Measurements from ENCODE around the gene BCAS2.
"Not testable (repeated sequence)": the region's sequence is repeated elsewhere in the genome, so short reads cannot be mapped to it uniquely, and the experiment has no call there.

The BCAS2 gene

DNA sequence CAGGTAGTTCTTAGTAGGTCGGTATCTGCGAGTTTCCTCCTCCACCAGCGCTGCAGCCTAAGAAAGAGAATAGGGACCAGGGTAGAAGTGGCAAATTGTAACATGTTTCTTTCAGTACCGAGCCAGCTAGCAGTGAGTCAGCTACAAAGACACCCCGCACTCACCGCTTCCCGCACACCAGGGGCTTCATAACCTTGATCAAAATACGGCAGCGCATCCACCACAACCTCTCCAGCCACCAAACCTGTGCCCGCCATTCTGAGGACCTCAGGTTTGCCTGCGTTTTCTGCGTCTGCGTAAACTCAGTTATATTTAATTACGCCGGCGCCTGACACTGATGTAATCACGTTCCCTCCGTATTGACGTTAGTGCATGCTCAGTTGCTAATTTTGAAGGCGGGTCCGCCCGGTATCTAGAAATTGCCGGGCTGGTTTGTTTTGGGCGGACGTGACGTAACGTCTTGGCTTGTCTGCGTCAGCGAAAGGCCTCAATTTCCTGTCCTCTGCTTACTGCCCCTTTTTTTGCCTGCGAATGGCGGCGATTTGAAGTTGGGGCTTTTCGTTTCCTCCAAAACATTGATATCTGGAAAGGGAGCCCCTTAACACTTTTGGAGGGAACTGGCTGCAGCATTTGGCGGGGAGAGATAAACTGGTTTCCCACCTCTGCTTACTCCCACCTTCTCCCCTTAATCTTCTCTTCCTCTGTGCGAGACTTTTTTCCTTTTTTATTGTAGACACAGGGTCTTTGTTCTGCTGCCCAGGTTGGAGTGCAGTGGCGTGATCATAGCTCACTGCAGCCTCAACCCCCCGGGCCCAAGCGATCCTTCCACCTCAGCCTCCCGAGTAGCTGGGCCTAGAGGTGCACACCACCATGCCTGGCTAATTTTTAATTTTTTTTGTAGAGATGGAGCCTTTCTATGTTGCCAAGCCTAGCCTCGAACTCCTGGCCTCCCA, at the start of gene BCAS2:
BCAS2 (minus strand) TSS at position 281 of the 953 bp plus-strand sequence; CDS start at position 257, 24 bp downstream.
- DNase-seq = peak; percentile 91

DNA sequence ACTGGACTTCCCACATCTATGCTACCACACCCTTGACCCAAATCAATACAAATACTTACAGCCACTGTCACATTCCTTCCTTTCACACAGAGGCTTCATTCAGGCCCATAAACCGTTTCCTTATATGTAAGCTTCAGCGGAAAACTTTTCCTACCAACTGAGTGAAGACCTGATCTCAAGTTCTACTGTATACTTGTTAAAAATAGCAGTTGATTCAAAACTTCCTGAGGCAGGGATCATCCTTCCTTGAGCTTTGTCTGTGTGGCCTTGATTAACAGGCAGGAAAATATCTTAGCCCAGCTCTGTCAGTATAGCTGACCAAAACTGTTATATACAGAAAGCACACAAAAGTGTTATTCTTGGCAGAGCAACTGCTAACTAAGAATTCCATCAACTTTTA, 45.7 kb upstream of the BCAS2 start:
- DNase-seq = no peak

DNA sequence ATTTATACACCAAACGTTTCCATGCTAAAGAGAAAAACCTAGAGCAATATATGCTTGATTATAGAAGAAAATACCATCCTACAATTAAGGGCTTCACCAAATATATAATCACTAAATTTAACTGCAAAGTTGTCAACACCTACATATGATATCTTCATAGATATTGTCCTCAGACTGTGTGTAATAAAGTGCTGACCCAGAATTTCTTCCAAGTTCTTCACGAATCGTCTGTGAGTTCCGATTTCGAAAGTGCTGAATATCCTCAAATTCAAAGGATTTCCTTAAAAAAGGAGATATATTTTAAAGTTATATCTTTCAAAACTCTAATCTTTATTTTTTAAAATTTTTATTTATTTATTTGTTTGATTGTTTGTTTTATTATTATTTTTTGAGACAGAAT, 41.9 kb upstream of the BCAS2 start:
- no peak for DNase-seq

DNA sequence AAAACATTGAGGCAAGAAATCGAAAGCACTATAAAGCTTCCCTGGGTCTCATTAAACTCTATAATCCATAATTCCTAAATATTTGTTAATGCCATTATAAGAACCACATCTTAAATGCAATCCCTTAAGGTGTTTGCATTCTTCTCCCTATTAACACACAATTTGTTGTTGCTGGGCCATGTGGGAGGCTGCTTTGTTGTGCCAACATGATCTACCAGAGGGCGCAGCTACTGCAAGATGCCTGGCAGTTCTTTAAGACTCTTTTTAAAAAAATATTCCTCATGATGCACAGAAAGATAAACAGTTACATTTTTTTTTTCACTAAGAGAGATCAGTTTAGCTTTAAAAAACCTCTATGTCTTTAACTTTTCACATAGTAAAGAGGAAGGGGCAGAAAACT, 39.0 kb upstream of the BCAS2 start:
- no peak for DNase-seq

DNA sequence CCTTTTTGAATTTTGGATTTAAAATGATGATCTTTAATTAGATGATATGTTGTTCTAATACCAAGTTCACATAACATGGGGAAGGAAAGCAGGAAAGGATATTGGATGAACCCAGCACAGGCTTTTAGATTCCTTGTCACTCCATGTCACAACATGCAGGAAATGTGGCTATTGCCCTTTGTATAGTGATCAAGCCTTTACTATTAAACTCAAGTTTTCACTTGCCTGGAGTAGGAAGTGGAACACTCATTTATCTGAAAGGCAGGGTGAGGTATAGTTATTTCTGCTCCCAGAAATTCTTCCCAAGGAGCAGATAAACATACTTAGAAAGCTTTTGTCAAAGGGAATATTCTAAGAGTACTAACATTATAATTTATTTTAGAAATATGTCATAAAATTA, 37.2 kb upstream of the BCAS2 start:
- no peak for DNase-seq

DNA sequence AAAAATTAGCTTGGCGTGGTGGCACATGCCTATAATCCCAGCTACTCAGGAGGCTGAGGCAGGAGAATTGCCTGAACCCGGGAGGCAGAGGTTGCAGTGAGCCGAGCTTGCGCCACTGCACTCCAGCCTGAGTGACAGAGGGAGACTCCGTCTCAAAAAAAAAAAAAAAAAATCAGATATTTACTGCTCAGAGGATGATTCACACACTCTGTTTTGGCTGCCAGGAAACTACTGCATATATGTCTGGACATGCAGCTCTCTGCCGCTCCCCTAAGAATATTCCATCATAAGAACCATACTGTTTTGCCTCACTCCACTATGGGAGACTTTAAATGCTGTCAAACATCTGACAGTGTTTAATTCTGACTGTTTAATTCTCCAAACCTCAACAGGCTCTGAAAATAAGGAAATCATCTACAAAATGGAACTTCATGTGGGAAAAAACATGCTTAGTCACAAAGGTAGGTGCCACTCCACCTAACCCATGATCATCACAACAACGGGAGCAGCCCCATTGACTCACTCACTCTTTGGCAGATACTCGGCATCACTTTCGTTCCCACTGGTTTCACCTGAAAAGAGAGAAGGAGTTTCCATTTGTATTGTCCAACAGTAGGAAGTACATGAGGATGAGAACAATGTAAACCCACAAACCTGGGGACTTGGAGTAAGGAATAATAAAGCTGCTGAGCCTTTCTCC, 29.3 kb upstream of the BCAS2 start:
- DNase-seq = no peak

DNA sequence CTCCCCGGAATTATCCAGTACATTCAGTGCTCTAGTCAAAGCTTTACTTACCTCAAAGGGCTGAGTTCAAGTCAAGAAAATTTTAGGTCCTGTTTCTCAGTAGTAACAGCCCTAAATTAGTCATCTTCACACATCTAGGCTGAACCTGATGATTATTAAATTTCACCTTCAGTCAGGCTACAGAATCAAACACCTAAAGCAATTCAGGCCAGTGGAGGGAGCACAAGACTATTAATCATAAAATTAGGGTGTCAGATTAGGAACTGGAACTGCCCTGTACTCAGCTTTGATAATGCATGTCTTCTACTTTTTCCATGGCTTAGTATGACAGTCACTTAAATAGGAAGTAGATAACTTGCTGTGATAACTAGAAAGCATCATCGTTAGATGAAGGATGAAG, 28.4 kb upstream of the BCAS2 start:
- no peak for DNase-seq

DNA sequence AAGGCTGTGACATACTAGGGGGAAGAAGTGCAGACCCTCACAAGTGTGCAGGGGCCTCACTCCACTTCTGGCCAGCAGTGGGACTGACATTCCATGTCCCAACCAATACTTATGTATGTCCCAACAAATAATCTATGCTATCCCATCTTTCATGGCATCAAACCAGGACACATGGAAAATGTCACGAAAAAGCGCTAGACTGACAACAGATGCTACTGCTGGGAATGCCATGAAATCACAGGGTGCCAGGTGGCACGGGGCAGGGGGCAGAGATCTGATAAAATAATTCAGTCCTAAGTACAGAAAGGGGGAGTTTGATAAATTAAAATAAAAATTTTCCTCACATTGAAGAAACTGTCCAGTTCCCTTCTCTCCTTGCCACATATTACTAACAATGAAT, 27.6 kb upstream of the BCAS2 start:
- no peak for DNase-seq

DNA sequence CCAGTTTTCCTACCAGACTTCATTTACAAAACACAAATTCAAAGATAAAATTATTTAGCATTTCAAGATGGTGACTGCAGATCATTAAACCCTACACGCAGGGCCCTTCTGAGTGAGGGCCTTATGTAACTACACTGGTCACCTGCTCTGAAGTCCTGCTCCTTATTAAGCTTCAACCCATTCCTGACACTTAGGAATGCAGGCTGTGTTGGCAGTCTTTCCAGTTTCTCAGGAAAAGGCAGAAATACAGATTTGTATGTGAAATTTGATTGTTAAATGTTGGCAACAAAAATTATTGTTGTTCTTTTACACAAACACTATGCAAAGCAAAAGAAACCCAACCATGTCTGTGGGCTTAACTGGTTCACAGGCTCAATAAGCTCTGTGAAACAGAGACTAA, 25.8 kb upstream of the BCAS2 start:
- DNase-seq = no peak

DNA sequence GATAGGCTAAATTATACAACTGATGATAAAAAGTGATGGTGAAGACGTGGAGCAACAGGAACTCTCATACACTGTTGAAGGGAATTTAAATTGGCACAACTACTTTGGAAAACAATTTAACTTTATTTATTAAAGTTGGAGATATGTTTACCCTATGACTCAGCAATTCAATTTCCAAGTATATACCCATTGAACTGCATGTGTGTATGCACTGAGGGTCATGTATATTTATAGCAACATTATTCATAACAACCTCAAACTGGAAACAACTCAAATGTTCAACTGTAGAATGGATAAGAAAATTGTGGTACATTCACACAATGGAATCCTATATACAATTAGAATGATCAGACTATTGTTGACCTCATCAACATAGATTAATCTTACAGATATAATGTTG, 16.5 kb upstream of the BCAS2 start:
- no peak for DNase-seq

DNA sequence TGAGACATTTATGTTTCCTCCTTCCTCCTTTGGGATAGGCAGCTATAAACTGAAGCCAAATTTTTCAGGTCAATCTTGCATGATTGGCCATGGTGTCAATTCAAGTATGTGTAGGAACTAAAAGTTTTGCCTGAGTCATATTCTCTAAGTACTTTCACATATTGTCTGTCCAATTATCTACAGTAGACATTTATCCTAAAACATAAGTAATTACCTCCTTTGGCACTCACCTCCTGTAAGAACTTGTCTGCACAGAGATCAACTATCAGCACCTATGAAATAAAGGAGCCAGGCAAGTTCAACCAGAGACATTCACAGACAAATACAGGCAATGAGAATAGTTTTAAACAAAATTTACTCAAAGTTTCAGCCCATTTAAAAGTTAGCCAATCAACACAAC, 14.2 kb upstream of the BCAS2 start:
- DNase-seq = no peak

DNA sequence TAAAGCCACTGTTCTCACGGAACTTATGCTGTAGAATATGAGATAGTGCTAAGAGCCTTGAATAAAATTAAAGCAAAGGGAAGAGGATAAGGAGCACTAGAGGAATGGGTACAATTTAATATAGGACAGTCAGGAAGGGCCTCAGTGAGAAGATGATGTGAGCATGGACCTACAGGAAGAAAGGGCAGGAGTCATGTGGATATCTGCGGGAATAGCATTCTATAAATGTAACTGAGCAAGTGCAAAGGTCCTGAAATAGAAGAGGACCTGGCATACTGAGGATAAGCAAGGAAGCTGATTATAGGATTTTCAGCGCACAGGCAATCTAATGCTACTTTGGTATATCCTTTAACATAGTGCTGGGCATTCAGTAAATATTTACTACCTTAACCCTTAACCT, 12.6 kb upstream of the BCAS2 start:
- no peak for DNase-seq

DNA sequence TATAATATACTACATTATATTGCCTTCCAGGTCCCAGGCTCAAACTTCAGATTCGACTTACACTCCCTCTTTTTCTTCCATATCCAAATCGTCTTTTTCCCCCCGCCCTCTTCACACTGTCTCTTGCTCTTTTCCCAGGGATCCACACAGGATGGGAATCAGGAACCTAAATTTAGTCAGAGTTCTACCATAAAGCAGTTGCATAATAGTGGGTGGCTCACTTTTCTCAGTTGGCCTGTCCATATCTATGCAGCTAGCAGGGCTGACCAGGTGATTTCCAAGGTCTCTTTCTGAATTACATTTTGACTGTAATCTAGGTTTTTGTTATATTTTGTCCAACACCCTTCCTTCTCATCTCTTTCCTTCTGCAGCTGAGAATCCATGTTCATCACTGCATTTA, 7.7 kb upstream of the BCAS2 start:
- DNase-seq = no peak

DNA sequence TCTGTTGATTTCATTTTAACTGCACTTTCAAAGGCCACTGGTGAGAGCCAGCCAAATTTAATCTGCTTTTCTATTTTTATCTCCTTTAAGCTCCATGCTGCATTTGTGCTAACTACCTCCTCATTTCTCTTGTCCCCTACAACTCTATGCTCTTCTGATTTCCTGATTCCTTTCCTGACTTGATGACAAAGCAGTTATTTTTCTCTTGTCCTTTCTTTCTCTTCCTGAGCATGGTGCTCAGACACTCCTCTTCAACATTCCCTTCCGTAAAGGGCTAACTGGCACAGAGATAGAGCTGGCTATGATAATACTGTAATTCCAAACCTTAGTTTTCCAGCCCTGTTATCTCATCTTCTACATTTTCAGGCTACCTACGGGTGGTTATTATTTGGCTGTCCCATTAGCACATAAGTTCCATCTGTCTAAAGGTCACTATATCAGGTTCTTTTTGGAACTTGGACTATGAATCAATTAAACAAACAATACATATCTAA, 6.8 kb upstream of the BCAS2 start:
- DNase-seq = no peak

DNA sequence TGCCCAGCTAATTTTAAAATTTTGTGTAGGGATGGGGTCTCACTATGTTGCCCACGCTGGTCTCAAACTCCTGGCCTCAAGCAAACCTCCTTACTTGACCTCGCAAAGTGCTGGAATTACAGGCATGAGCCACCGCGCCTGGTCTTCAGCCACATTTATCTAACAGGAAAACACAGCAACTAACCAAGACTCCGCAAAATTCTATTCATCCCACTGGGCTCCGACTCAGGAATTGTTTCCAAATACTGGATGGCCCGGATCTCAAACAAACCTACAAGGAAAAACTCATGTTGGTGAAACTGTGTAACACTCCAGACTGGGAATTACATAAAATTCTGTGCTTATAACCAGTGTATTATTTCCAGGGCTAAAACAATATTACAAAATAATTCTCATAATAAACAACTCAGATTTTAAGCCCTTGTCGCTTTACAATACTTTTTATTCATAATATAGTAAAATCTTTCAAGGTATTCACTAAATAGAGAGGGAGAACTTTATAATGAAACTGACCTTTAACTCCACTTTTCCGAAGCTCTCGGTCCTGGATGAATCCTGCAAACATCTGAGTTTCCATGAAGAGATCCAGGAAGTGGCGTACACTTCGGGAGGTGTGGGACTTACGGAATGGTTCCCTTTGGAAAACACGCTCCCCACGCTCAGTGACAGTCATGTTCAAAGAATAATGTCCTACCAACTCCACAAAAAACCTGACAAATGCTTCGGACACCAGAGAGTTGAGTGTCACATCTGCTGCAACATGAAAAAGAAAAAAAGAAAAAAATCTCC, 6.0 kb upstream of the BCAS2 start:
- no peak for DNase-seq

DNA sequence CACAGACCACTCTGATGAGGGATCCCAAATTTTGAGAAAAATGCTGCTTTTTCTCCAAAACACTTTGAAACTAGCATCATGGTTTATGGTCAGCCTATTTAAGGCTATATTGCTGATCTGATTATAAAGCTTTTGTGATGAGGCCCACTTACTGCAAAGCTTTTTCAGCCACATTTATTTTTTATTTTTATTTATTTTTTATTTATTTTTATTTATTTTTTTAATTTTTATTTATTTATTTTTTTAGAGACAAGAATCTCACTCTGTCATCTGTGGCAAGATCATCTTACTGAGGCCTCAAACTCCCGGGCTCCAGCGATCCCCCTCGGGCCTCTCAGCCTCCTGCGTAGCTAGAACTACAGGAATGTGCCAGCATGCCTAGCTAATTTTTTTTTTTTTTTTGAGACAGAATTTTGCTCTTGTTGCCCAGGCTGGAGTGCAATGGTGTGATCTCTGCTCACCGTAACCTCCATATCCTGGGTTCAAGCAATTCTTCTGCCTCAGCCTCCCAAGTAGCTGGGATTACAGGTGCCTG, 5.2 kb upstream of the BCAS2 start:
- DNase-seq = no peak

DNA sequence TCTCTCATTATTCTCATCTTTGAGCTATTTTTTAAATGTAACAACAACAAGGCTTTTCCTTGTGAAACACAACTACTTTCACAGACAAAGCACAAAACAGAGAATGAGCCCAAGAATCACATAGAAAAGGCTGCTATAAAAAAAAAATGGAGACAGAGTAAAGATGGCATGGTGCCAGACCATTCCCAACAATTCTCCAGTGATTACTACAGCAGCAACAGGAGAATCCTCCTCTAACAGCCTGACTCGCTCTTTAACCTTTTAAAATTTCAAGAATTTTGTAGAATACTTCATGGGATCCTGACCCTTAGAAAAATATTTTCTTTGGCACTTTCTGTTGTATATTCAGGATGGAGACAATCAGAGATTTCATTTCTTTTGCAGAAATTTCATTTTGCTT, 3.8 kb upstream of the BCAS2 start:
- DNase-seq = no peak

DNA sequence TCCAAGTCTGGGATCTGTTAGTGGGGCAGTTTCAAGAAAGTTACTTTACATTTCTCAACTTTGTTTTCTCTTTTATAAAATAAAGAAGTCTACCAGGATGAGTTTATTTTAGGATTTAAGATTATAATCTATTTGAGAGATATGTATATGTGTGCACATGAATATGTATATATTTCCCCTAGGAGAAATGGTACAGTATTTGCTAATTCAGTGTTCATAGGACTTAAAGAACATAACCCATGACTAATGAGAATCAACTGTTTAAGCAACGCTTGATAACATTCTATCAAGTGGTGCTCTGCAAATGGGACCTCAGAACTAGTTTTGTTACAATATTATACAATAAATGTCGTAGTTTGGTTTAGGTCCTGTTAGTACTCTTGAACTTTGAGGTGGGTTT, 7.0 kb downstream of the BCAS2 start:
- no peak for DNase-seq

DNA sequence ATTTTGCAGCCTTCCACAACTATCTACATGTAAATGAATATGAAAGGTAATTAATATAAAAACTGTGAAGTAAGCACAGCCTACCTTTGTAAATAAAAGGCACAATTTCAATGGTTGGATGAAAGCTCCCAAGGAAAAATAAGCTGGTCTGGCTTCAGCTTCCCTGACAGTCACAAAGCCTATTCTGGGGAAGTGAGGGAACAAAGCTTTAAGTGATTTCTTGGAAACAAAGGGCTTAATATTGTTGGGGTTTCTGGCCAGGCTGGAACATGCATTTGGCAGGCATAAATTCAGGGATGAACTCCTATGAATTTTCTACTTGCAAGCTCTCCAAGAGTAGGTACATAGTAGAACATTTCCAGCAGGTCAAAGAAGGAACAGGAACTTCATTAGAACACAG, 17.3 kb downstream of the BCAS2 start:
- no peak for DNase-seq

DNA sequence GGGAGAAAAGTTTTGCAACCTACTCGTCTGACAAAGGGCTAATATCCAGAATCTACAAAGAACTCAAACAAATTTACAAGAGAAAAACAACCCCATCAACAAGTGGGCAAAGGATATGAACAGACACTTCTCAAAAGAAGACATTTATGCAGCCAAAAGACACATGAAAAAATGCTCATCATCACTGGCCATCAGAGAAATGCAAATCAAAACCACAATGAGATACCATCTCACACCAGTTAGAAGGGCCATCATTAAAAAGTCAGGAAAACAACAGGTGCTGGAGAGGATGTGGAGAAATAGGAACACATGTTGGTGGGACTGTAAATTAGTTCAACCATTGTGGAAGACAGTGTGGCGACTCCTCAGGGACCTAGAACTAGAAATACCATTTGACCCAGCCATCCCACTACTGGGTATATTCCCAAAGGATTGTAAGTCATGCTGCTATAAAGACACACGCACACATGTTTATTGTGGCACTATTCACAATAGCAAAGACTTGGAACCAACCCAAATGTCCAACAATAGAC, 18.4 kb downstream of the BCAS2 start:
- not testable (repeated sequence) for DNase-seq

DNA sequence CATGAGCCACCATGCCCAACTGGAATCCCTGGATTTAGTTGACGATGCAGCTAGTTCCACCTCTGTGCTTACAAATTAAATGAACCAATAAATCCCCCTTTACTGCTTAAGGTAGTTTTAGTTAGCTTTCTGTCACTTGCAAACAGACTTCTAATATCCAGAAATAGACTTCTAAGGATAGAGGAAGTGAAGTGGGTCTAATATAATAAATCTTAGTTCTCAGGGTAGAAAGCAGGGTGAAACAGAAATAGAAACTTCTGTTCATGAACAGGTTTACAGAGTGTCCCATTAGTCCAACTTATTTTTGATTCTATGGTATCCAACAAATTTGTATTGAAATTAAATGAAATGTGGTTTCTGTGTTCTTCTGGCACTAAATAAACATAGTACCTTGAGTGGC, 20.1 kb downstream of the BCAS2 start:
- no peak for DNase-seq

DNA sequence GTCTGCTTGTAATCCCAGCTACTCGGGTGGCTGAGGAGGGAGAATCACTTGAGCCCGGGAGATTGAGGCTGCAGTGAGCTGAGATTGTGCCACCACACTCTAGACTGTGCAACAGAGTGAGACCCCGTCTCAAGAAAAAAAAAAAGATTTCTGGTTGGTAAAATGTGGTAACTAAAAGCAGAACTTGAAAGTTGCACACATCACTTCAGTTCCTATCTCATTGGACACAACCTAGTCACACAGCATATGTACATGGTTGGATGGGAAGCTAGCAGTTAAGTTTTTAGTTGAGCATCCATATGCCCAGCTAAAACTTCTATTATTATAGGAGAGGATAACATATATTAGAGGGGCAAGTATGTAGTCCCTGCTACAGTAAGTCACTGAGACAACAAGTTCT, 22.1 kb downstream of the BCAS2 start:
- no peak for DNase-seq

DNA sequence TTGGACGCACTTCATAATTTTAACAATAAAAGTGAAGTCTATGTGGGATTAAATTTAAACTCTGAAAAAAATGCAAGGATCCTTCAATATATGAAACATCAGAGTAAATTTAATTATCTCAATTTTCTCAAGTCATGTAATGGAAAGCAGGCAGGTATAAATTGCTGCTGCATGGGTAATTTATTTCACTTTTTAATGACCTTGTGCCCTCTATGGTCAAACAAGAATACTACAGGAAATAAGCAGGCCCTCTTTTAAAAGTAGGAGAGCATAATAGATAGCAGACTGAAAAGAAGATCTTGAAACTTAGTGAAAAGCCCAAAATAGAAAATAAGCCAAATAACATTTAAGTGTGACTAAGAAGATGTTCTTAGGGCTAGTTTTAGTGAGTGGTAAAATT, 22.9 kb downstream of the BCAS2 start:
- DNase-seq = no peak

All from NCI-H748 treated with DMSO at 0.1 percent for 48 hours (cell line).